ENCODE data around the gene PTPRCAP.

DNA sequence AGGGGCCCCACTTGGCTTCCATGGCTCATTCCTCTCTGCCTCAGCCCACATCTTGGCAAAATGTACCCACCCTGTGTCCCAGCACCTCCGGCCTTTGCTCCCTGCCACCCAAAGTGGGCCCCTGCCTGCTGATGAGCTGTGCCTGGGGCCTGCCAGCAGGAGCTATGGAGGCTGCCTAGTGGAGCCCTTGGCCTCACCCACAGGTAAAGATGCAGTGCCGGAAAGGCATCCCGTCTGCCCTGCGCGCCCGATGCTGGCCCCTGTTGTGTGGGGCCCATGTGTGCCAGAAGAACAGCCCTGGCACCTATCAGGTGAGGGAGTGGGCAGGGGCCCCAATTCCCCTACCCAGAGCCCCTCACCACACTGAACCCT is 32.3 kb downstream of the PTPRCAP start:
- no peak for TF ChIP-seq ATF7 (IDR thresholded peaks at IDR 0.05; ENCODE audit: low read depth)
- TF ChIP-seq SRF (IDR thresholded peaks at IDR 0.05; ENCODE audit: low read depth in 2 of 2, low read length in 2 of 2) = no peak
- TF ChIP-seq, protein P1, sequence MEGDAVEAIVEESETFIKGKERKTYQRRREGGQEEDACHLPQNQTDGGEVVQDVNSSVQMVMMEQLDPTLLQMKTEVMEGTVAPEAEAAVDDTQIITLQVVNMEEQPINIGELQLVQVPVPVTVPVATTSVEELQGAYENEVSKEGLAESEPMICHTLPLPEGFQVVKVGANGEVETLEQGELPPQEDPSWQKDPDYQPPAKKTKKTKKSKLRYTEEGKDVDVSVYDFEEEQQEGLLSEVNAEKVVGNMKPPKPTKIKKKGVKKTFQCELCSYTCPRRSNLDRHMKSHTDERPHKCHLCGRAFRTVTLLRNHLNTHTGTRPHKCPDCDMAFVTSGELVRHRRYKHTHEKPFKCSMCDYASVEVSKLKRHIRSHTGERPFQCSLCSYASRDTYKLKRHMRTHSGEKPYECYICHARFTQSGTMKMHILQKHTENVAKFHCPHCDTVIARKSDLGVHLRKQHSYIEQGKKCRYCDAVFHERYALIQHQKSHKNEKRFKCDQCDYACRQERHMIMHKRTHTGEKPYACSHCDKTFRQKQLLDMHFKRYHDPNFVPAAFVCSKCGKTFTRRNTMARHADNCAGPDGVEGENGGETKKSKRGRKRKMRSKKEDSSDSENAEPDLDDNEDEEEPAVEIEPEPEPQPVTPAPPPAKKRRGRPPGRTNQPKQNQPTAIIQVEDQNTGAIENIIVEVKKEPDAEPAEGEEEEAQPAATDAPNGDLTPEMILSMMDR (IDR thresholded peaks at IDR 0.05 in 2 of 3, conservative IDR thresholded peaks at IDR 0.05 in 1 of 3; ENCODE audit: control insufficient read depth in 2 of 3, extremely low read depth in 1 of 3, insufficient read depth in 1 of 3, low read depth in 3 of 3, low read length in 3 of 3) = no peak
- TF ChIP-seq, protein P2, sequence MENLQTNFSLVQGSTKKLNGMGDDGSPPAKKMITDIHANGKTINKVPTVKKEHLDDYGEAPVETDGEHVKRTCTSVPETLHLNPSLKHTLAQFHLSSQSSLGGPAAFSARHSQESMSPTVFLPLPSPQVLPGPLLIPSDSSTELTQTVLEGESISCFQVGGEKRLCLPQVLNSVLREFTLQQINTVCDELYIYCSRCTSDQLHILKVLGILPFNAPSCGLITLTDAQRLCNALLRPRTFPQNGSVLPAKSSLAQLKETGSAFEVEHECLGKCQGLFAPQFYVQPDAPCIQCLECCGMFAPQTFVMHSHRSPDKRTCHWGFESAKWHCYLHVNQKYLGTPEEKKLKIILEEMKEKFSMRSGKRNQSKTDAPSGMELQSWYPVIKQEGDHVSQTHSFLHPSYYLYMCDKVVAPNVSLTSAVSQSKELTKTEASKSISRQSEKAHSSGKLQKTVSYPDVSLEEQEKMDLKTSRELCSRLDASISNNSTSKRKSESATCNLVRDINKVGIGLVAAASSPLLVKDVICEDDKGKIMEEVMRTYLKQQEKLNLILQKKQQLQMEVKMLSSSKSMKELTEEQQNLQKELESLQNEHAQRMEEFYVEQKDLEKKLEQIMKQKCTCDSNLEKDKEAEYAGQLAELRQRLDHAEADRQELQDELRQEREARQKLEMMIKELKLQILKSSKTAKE (IDR thresholded peaks at IDR 0.05; ENCODE audit: low read depth, poor library complexity, severe bottlenecking) = no peak
- TF ChIP-seq TAF1 (IDR thresholded peaks at IDR 0.05; ENCODE audit: borderline replicate concordance, low read depth, low read length) = no peak
- no peak for TF ChIP-seq ELK1 (IDR thresholded peaks at IDR 0.05; ENCODE audit: low read depth, low read length)
- no peak for TF ChIP-seq POLR2AphosphoS5 (IDR thresholded peaks at IDR 0.05; ENCODE audit: low read length)
- TF ChIP-seq YY1 (IDR thresholded peaks at IDR 0.05; ENCODE audit: low read depth, low read length) = no peak
- no peak for TF ChIP-seq JUND (IDR thresholded peaks at IDR 0.05; ENCODE audit: low read depth, low read length)
- TF ChIP-seq POLR2A (IDR thresholded peaks at IDR 0.05; ENCODE audit: low read depth, low read length) = no peak
- TF ChIP-seq TCF12 (IDR thresholded peaks at IDR 0.05; ENCODE audit: low read depth, low read length) = no peak
- no peak for TF ChIP-seq BRCA1 (IDR thresholded peaks at IDR 0.05; ENCODE audit: low read depth, low read length)

Measured in GM12878 (cell line).